IPS-NIHi7 (cell line): ENCODE data around the gene RAET1G.
"Not testable (repeated sequence)": the region's sequence is repeated elsewhere in the genome, so short reads cannot be mapped to it uniquely, and the experiment has no call there.

Experiments used
- DNase-seq: peaks from one replicate; pipeline ENCODE4 v3.0.0; 2012; ENCODE audit warnings: mixed read lengths; ENCODE audit errors: extremely low spot score

The RAET1G gene

GRCh38 chr6:149922642-149923326 lies at the start of gene RAET1G:
RAET1G (minus strand) TSS chr6:149923121; CDS start chr6:149923010, 111 bp downstream.
- peak; percentile 95 for DNase-seq

GRCh38 chr6:149969635-149970034 lies 46.7 kb upstream of the RAET1G start:
- no peak for DNase-seq

- DNase-seq: not testable (repeated sequence)
These were observed 46.0 kb upstream of the RAET1G start for GRCh38 chr6:149968909-149969308.

- DNase-seq: not testable (repeated sequence)
These were observed 45.1 kb upstream of the RAET1G start for GRCh38 chr6:149967999-149968398.

GRCh38 chr6:149967591-149967990 lies 44.7 kb upstream of the RAET1G start:
- no peak for DNase-seq

- not testable (repeated sequence) for DNase-seq
These were observed 43.4 kb upstream of the RAET1G start for GRCh38 chr6:149966319-149966718.

- peak; percentile 45 for DNase-seq
These were observed 42.5 kb upstream of the RAET1G start for GRCh38 chr6:149965194-149966020.

GRCh38 chr6:149964308-149965193 lies 41.6 kb upstream of the RAET1G start:
- peak; percentile 22 for DNase-seq

- DNase-seq: peak; percentile 87
These were observed 40.8 kb upstream of the RAET1G start, which contains the start of gene ULBP1 for GRCh38 chr6:149963462-149964307. ULBP1 (plus strand) TSS chr6:149963943; CDS start chr6:149964050, 107 bp downstream.

- DNase-seq: peak; percentile 43
These were observed 40.2 kb upstream of the RAET1G start for GRCh38 chr6:149963212-149963461.

GRCh38 chr6:149962461-149963211 lies 39.7 kb upstream of the RAET1G start:
- no peak for DNase-seq

GRCh38 chr6:149961728-149962425 lies 39.0 kb upstream of the RAET1G start:
- peak; percentile 35 for DNase-seq

- no peak for DNase-seq
These were observed 37.6 kb upstream of the RAET1G start for GRCh38 chr6:149960488-149960887.

- DNase-seq: not testable (repeated sequence)
These were observed 36.9 kb upstream of the RAET1G start for GRCh38 chr6:149959806-149960205.

GRCh38 chr6:149958124-149958523 lies 35.2 kb upstream of the RAET1G start:
- not testable (repeated sequence) for DNase-seq

- DNase-seq: not testable (repeated sequence)
These were observed 32.9 kb upstream of the RAET1G start for GRCh38 chr6:149955654-149956317.

GRCh38 chr6:149954984-149955653 lies 32.2 kb upstream of the RAET1G start:
- DNase-seq: not testable (repeated sequence)

- DNase-seq: not testable (repeated sequence)
These were observed 31.5 kb upstream of the RAET1G start for GRCh38 chr6:149954328-149954983.
